Body of pancreas (tissue), 4 donors: ENCODE data around the gene OSBPL10.
A peak's percentile ranks its signal among the peaks of the same experiment; 100 is the strongest.

Experiments
- POLR2A ChIP-seq, 3 donors: fragments of 450-650 bp; IDR thresholded peaks; one replicate each; pipeline ENCODE4 v1.6.1; 2016; ENCODE audit warnings: antibody characterized with exemption in 3 of 3, mild to moderate bottlenecking in 2 of 3
- TF ChIP-seq, protein P1 (sequence below), 7 experiments: fragments of 450-650 bp in 4 of 7; fragments of 200-600 bp in 3 of 7; sonication (generic) in 3 of 7; IDR thresholded peaks; one replicate each; pipeline ENCODE4 v1.5.1; 2016 to 2019; ENCODE audit warnings: antibody characterized with exemption in 7 of 7

DNA sequence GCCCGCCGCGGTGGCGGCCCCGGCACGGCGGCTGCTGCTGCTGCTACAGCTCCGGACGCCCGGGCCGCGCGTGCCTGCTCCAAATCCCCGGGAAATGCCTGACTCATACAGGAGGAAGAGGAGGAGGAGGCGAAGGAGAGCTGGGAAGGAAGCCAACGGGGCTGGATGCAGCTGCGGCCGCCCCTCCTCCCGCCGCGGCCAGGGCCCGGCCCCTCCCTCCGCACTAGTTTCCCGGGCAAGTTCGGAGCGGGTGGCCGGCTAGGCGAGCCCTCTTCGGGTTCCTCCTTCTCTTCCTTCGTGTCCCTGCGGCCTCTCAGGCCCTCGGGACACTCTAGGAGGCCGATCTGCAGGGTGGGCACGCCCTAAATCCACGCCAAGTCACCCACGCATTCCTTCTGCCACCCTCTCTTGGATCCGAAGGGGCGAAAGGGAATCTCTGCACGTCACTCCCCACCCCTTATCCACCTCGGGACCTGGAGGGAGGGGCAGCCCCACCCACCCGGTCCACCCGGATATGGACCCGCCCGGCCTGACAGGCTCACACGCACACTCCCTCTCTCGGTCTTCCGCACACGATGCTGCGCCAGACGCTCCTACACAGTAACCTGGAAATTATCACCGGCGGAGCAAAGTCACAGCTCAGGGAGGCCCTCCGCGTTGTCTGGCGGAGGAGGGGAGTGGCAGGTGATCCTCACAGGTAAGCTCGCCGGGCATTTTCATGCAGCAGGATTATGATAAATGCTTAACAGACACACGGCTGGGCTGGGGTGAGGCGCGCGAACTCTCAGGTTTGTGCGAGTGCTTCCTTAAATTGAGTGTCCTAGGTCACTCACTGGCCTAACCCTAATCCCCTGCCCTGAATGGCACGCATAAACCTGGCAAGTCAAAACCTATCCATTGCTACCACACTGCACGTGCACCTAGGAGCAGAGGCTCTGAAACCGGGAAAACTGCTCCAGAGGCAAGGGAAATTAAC lies at the start of gene OSBPL10, which contains the start of gene ZNF860:
- TF ChIP-seq, protein P1, sequence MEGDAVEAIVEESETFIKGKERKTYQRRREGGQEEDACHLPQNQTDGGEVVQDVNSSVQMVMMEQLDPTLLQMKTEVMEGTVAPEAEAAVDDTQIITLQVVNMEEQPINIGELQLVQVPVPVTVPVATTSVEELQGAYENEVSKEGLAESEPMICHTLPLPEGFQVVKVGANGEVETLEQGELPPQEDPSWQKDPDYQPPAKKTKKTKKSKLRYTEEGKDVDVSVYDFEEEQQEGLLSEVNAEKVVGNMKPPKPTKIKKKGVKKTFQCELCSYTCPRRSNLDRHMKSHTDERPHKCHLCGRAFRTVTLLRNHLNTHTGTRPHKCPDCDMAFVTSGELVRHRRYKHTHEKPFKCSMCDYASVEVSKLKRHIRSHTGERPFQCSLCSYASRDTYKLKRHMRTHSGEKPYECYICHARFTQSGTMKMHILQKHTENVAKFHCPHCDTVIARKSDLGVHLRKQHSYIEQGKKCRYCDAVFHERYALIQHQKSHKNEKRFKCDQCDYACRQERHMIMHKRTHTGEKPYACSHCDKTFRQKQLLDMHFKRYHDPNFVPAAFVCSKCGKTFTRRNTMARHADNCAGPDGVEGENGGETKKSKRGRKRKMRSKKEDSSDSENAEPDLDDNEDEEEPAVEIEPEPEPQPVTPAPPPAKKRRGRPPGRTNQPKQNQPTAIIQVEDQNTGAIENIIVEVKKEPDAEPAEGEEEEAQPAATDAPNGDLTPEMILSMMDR (IDR thresholded peaks at IDR 0.05), result no peak
- TF ChIP-seq POLR2A (IDR thresholded peaks at IDR 0.05), result peak; percentile 38 to 70 (median 40)
